K562 (cell line): ENCODE results near the gene RBM12.

Experiments used
- HNRNPUL1 ChIP-seq: fragments of 200-400 bp; formaldehyde crosslinking; IDR thresholded peaks from 2 replicates; pipeline ENCODE4 v1.6.1; 2017; ENCODE audit warnings: low read length
- NRF1 ChIP-seq, 2 experiments: fragments of 450-650 bp; IDR thresholded peaks in 1 of 2; conservative IDR thresholded peaks in 1 of 2; 2 replicates each; pipeline ENCODE4 v1.6.1; 2014; ENCODE audit warnings: mild to moderate bottlenecking in 2 of 2
- RAD21 ChIP-seq, 2 experiments: fragments of 250-450 bp in 1 of 2; fragments of 450-650 bp in 1 of 2; sonication (Bioruptor Pico) in 1 of 2; formaldehyde crosslinking in 1 of 2; IDR thresholded peaks in 1 of 2; conservative IDR thresholded peaks in 1 of 2; 2 replicates each; pipeline versions ENCODE4 v1.4.0 to v1.8.0; 2020 to 2022; ENCODE audit warnings: mild to moderate bottlenecking in 2 of 2, moderate library complexity in 1 of 2

GRCh38 chr20:35601990-35602389, 62.7 kb downstream of the RBM12 start:
- TF ChIP-seq RAD21 (CRISPR knock-in tag; conservative IDR thresholded peaks at IDR 0.05 in 1 of 2, IDR thresholded peaks at IDR 0.05 in 1 of 2), result no peak
- no peak for TF ChIP-seq NRF1 (conservative IDR thresholded peaks at IDR 0.05 in 1 of 2, IDR thresholded peaks at IDR 0.05 in 1 of 2)
- no peak for TF ChIP-seq HNRNPUL1
